Stimulated activated naive CD8-positive, alpha-beta T cell treated with anti-CD3 and anti-CD28 coated beads, Interleukin-15, Interleukin-2, amounts not matched to agents 100 ng/mL and 50 ng/mL, for 24 hours (primary cell): ENCODE results near the gene TEX53.
A peak's percentile ranks its signal among the peaks of the same experiment; 100 is the strongest.

Experiments
- H3K27ac Mint-ChIP-seq: one replicate; pipeline ENCODE4 v1.8.0; 2021; ENCODE audit warnings: mild to moderate bottlenecking, mixed read lengths
- H3K27me3 Mint-ChIP-seq: one replicate; pipeline ENCODE4 v1.8.0; 2021; ENCODE audit warnings: mixed read lengths
- H3K36me3 Mint-ChIP-seq: one replicate; pipeline ENCODE4 v1.8.0; 2021; ENCODE audit warnings: low read depth, mixed read lengths
- H3K4me1 Mint-ChIP-seq: one replicate; pipeline ENCODE4 v1.8.0; 2021; ENCODE audit warnings: low read depth, mixed read lengths
- H3K4me3 Mint-ChIP-seq: one replicate; pipeline ENCODE4 v1.8.0; 2021; ENCODE audit warnings: mild to moderate bottlenecking, mixed read lengths
- H3K9me3 Mint-ChIP-seq: one replicate; pipeline ENCODE4 v1.8.0; 2021; ENCODE audit warnings: mixed read lengths

TEX53 gene

GRCh38 chr9:114669961-114670360 is 12.4 kb upstream of the TEX53 start:
- H3K9me3 Mint-ChIP-seq: no peaks in the 10 kb centered on the region
- no peaks in the 10 kb centered on the region for H3K36me3 Mint-ChIP-seq
- peaks cover 10% of the 10 kb centered on the region for H3K27me3 Mint-ChIP-seq
- no peak overlapping the region for H3K4me3 Mint-ChIP-seq
- no peak overlapping the region for H3K27ac Mint-ChIP-seq
- H3K4me1 Mint-ChIP-seq: peaks cover 22% of the 10 kb centered on the region

GRCh38 chr9:114668146-114668545 is 10.5 kb upstream of the TEX53 start:
- Mint-ChIP-seq H3K36me3 (no peaks in the 10 kb centered on the region), H3K4me3 (no peak overlapping the region), H3K4me1 (peaks cover 12% of the 10 kb centered on the region), H3K27ac (no peak overlapping the region), H3K9me3 (no peaks in the 10 kb centered on the region), H3K27me3 (no peaks in the 10 kb centered on the region)

DNA sequence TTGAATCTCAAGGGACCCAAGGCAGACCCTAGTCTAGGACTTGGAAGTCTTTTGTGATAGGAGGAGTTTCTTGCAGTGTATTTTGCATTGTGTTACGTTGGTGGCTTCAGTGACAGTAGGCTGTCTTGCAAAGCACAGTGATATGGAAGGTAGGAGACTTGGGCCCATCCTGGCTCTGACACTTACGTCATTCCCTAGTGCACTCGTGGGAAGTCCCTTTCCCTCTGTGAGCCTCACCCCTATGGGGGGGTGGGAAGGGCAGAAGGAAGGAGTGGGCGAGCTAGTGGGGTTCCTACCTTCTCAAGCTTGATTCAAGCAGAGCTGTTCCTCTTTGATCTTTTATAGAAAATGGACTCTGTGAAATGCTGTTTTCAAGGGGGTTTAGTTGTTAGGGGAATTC is 9.2 kb upstream of the TEX53 start:
- no peak overlapping the region for H3K27ac Mint-ChIP-seq
- H3K36me3 Mint-ChIP-seq: no peaks in the 10 kb centered on the region
- peaks cover 12% of the 10 kb centered on the region for H3K4me1 Mint-ChIP-seq
- no peaks in the 10 kb centered on the region for H3K9me3 Mint-ChIP-seq
- H3K4me3 Mint-ChIP-seq: no peak overlapping the region
- H3K27me3 Mint-ChIP-seq: no peaks in the 10 kb centered on the region

DNA sequence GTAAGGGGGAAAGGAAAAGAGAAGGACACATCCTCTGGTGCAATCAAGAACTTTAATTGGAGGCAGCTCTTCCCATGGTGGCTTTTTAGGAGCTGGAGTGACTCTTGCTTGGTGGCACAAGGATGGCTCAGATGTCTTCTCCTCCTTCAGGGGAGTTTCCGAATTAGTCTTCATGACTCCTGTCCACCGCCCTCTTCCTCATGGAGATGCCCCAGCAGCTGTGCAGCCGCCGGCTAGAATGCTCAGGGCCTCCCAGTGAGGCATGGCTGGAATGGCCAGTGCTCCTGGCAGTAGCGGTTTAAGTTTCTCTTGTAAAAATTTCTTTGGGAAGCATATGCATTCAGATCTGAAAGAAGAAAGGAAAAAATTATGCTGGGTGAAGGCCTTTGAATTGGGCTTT is 8.8 kb upstream of the TEX53 start:
- Mint-ChIP-seq H3K27me3 (no peaks in the 10 kb centered on the region), H3K36me3 (no peaks in the 10 kb centered on the region), H3K9me3 (no peaks in the 10 kb centered on the region), H3K4me3 (no peak overlapping the region), H3K4me1 (peaks cover 12% of the 10 kb centered on the region), H3K27ac (no peak overlapping the region)

- H3K36me3 Mint-ChIP-seq: no peaks in the 10 kb centered on the region
- H3K27ac Mint-ChIP-seq: no peak overlapping the region
- no peak overlapping the region for H3K4me3 Mint-ChIP-seq
- no peaks in the 10 kb centered on the region for H3K9me3 Mint-ChIP-seq
- H3K27me3 Mint-ChIP-seq: no peaks in the 10 kb centered on the region
- peaks cover 12% of the 10 kb centered on the region for H3K4me1 Mint-ChIP-seq
These were observed 6.6 kb upstream of the TEX53 start for GRCh38 chr9:114664181-114664580.

GRCh38 chr9:114662081-114662989 is 4.7 kb upstream of the TEX53 start:
- Mint-ChIP-seq H3K36me3 (no peaks in the 10 kb centered on the region), H3K27me3 (no peaks in the 10 kb centered on the region), H3K27ac (peak overlapping the region; percentile 28), H3K9me3 (no peaks in the 10 kb centered on the region), H3K4me1 (peaks cover 10% of the 10 kb centered on the region), H3K4me3 (no peak overlapping the region)

GRCh38 chr9:114656301-114656700 is 1.3 kb downstream of the TEX53 start:
- Mint-ChIP-seq H3K36me3 (peaks cover 9% of the 10 kb centered on the region), H3K9me3 (no peaks in the 10 kb centered on the region), H3K27me3 (no peaks in the 10 kb centered on the region), H3K4me3 (no peak overlapping the region), H3K27ac (no peak overlapping the region), H3K4me1 (peaks cover 24% of the 10 kb centered on the region)

GRCh38 chr9:114655689-114656088 is 1.9 kb downstream of the TEX53 start:
- Mint-ChIP-seq H3K4me1 (peaks cover 28% of the 10 kb centered on the region), H3K27ac (no peak overlapping the region), H3K27me3 (no peaks in the 10 kb centered on the region), H3K9me3 (no peaks in the 10 kb centered on the region), H3K36me3 (peaks cover 11% of the 10 kb centered on the region), H3K4me3 (no peak overlapping the region)

DNA sequence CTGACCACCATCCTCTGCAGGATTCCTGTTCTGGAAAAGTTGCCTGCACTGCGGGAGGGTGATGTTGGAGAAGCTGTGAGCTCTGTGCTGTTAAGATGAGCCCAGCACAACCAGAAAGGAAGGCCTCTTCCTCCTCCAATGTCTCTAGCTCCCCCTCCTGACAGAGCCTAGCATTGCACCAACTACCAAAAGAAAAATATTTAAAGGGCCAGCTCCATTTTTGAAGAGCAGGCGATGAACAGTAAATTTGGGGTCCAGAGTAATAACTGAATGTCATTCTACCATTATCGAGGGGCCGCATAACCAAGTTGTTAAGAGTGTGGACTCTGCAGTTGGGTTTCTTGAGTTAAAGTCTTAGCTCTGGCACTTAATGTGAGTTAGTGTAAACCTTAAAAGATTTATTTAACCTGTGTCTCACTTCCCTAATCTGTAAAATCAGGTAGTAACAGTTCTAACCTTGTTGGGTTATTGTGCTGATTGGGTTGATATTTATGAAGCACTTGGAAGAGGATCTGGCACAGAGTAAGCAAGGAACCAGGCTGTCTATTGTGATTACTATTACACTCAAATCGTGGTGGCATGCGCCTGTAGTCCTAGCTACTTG is 3.9 kb downstream of the TEX53 start:
- no peaks in the 10 kb centered on the region for H3K9me3 Mint-ChIP-seq
- peaks cover 19% of the 10 kb centered on the region for H3K36me3 Mint-ChIP-seq
- no peak overlapping the region for H3K4me3 Mint-ChIP-seq
- H3K27me3 Mint-ChIP-seq: no peaks in the 10 kb centered on the region
- no peak overlapping the region for H3K27ac Mint-ChIP-seq
- H3K4me1 Mint-ChIP-seq: peaks cover 35% of the 10 kb centered on the region

GRCh38 chr9:114652776-114653555 is 4.6 kb downstream of the TEX53 start:
- Mint-ChIP-seq H3K27ac (peak overlapping the region; percentile 23), H3K9me3 (no peaks in the 10 kb centered on the region), H3K27me3 (no peaks in the 10 kb centered on the region), H3K4me3 (no peak overlapping the region), H3K4me1 (peaks cover 35% of the 10 kb centered on the region), H3K36me3 (peaks cover 23% of the 10 kb centered on the region)

GRCh38 chr9:114643896-114644295 is 13.7 kb downstream of the TEX53 start:
- H3K4me3 Mint-ChIP-seq: no peak overlapping the region
- H3K4me1 Mint-ChIP-seq: peaks cover 5% of the 10 kb centered on the region
- H3K36me3 Mint-ChIP-seq: peaks cover 74% of the 10 kb centered on the region
- H3K9me3 Mint-ChIP-seq: no peaks in the 10 kb centered on the region
- H3K27me3 Mint-ChIP-seq: no peaks in the 10 kb centered on the region
- peak overlapping the region; percentile 61 for H3K27ac Mint-ChIP-seq

DNA sequence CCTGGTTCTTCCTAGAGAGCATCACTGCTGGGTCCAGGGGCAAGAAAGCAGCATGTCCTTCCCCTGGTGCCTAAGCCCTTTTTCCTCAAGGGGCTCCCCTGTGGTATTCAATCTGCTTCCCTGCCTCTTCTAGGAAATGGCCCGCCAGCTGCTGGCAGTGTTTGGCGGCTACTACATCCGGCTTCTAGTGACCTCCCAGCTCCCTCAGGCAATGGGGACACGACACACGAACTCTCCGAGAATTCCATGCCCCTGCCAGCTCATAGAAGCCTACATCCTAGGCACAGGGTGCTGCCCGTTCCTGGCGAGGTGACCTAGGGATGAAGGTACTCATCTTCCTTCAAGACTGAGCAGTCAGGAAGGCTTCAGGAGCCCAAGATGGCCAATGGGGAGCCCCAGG is 14.6 kb downstream of the TEX53 start:
- H3K36me3 Mint-ChIP-seq: peaks cover 70% of the 10 kb centered on the region
- H3K27me3 Mint-ChIP-seq: no peaks in the 10 kb centered on the region
- H3K4me3 Mint-ChIP-seq: no peak overlapping the region
- H3K27ac Mint-ChIP-seq: no peak overlapping the region
- H3K9me3 Mint-ChIP-seq: no peaks in the 10 kb centered on the region
- H3K4me1 Mint-ChIP-seq: peaks cover 5% of the 10 kb centered on the region

DNA sequence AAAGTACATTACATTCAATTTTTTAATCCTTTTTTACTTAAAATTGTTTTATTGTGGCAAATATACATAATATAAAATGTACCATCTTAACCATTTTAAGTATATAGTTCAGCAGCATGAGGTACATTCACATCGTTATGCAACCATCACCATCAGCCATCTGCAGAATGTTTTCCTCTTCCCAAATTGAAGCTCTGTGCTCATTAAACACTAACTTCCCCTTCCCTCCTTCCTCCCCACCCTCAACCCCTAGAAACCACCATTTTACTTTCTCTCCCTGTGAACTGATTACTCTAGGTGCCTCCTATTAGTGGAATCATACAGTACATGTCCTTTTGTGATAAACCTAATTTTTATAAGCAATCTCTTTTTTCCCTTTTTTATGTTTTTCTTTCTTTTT is 15.6 kb downstream of the TEX53 start:
- H3K27ac Mint-ChIP-seq: peak overlapping the region; percentile 60
- no peaks in the 10 kb centered on the region for H3K9me3 Mint-ChIP-seq
- H3K36me3 Mint-ChIP-seq: peaks cover 67% of the 10 kb centered on the region
- H3K4me3 Mint-ChIP-seq: no peak overlapping the region
- no peaks in the 10 kb centered on the region for H3K27me3 Mint-ChIP-seq
- H3K4me1 Mint-ChIP-seq: peaks cover 5% of the 10 kb centered on the region

DNA sequence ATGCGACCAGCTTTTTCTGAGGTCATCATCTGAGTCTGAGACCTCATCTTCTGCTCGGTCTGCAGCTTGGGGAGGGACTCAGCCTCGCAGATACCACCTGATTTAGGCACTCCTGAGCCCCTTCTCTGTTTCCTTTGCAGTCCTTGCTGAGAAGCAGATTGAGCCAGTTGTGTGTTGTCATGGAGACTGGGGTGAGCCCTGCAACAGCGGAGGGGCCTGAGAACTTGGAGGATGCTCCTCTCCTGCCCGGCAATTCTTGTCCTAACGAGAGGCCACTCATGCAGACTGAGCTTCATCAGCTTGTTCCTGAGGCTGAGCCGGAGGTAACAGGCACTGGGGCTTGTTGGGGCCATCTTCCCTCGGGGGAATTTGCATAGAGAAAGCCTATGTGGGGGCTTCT is 19.2 kb downstream of the TEX53 start:
- H3K27ac Mint-ChIP-seq: no peak overlapping the region
- peaks cover 59% of the 10 kb centered on the region for H3K36me3 Mint-ChIP-seq
- peaks cover 5% of the 10 kb centered on the region for H3K4me1 Mint-ChIP-seq
- no peaks in the 10 kb centered on the region for H3K27me3 Mint-ChIP-seq
- H3K4me3 Mint-ChIP-seq: no peak overlapping the region
- H3K9me3 Mint-ChIP-seq: no peaks in the 10 kb centered on the region

- H3K27me3 Mint-ChIP-seq: no peaks in the 10 kb centered on the region
- H3K4me3 Mint-ChIP-seq: no peak overlapping the region
- no peaks in the 10 kb centered on the region for H3K4me1 Mint-ChIP-seq
- H3K9me3 Mint-ChIP-seq: no peaks in the 10 kb centered on the region
- no peak overlapping the region for H3K27ac Mint-ChIP-seq
- H3K36me3 Mint-ChIP-seq: peaks cover 59% of the 10 kb centered on the region
These were observed 23.2 kb downstream of the TEX53 start for GRCh38 chr9:114634387-114634786.
